ENCODE results near the gene TSR3. TPM values are rescaled to one million over a fixed set of nuclear protein-coding genes. Genes with fewer than 3 reads are reported as not detected.

The TSR3 gene
- total RNA-seq, 3 donors from 2014 or later (not counting 1 experiment from before 2014, with no cell fraction given): 29.4 to 34.7 (median 29.7) TPM

- intact Hi-C loops (cut with micrococcal nuclease): loop anchor here (10.0 kb wide), 1 partner anchor 355 kb away; the partner anchor contains the start of gene MAPK8IP3
- Mint-ChIP-seq H3K27me3 (ENCODE audit: low read depth in 2 of 2) (no peaks in the 10 kb centered on the region), H3K4me1 (peaks cover 23 to 39% of the 10 kb centered on the region in 2 donors), H3K9me3 (no peaks in the 10 kb centered on the region), H3K4me3 (peak overlapping the region; percentile 86), H3K36me3 (no peaks in the 10 kb centered on the region), H3K27ac (peak overlapping the region; percentile 43 to 80)
- 95% methylated on average over 17 of the region's 17 CpGs for WGBS (ENCODE audit: insufficient coverage)
- Histone ChIP-seq H3K27ac (ENCODE audit: low read length) (no peak overlapping the region), H3K36me3 (ENCODE audit: control insufficient read depth, insufficient read depth, low read length) (peaks cover 12% of the 10 kb centered on the region), H3K9me3 (ENCODE audit: control insufficient read depth, insufficient read depth, low read length) (no peaks in the 10 kb centered on the region), H3K27me3 (ENCODE audit: control insufficient read depth, insufficient read depth, low read length) (no peaks in the 10 kb centered on the region), H3K4me1 (ENCODE audit: control insufficient read depth, insufficient read depth, low read length) (peaks cover 25% of the 10 kb centered on the region), H3K4me3 (ENCODE audit: low read length) (no peak overlapping the region)
- ATAC-seq (no peak), DNase-seq (no peak)
- TF ChIP-seq, protein P1, sequence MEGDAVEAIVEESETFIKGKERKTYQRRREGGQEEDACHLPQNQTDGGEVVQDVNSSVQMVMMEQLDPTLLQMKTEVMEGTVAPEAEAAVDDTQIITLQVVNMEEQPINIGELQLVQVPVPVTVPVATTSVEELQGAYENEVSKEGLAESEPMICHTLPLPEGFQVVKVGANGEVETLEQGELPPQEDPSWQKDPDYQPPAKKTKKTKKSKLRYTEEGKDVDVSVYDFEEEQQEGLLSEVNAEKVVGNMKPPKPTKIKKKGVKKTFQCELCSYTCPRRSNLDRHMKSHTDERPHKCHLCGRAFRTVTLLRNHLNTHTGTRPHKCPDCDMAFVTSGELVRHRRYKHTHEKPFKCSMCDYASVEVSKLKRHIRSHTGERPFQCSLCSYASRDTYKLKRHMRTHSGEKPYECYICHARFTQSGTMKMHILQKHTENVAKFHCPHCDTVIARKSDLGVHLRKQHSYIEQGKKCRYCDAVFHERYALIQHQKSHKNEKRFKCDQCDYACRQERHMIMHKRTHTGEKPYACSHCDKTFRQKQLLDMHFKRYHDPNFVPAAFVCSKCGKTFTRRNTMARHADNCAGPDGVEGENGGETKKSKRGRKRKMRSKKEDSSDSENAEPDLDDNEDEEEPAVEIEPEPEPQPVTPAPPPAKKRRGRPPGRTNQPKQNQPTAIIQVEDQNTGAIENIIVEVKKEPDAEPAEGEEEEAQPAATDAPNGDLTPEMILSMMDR (IDR thresholded peaks at IDR 0.05): no peak
Observed at GRCh38 chr16:1349951-1350350, 1.7 kb downstream of the TSR3 start.

GRCh38 chr16:1349351-1349750 is 2.3 kb downstream of the TSR3 start:
- no peak overlapping the region for H3K4me3 ChIP-seq (ENCODE audit: low read length)
- Mint-ChIP-seq H3K27me3 (ENCODE audit: low read depth in 2 of 2) (no peaks in the 10 kb centered on the region), H3K36me3 (no peaks in the 10 kb centered on the region), H3K4me1 (peaks cover 18 to 35% of the 10 kb centered on the region in 2 donors), H3K9me3 (no peaks in the 10 kb centered on the region), H3K4me3 (no peak overlapping the region), H3K27ac (no peak overlapping the region)
- H3K27ac ChIP-seq (ENCODE audit: low read length): no peak overlapping the region
- no peaks in the 10 kb centered on the region for H3K27me3 ChIP-seq (ENCODE audit: control insufficient read depth, insufficient read depth, low read length)
- DNase-seq (no peak), ATAC-seq (no peak)
- peaks cover 25% of the 10 kb centered on the region for H3K4me1 ChIP-seq (ENCODE audit: control insufficient read depth, insufficient read depth, low read length)
- H3K36me3 ChIP-seq (ENCODE audit: control insufficient read depth, insufficient read depth, low read length): peaks cover 12% of the 10 kb centered on the region
- intact Hi-C loops (cut with micrococcal nuclease): no loop called here
- 96% methylated on average over 16 of the region's 16 CpGs for WGBS (ENCODE audit: insufficient coverage)
- no peaks in the 10 kb centered on the region for H3K9me3 ChIP-seq (ENCODE audit: control insufficient read depth, insufficient read depth, low read length)
- TF ChIP-seq, protein P1 (IDR thresholded peaks at IDR 0.05): no peak

DNA sequence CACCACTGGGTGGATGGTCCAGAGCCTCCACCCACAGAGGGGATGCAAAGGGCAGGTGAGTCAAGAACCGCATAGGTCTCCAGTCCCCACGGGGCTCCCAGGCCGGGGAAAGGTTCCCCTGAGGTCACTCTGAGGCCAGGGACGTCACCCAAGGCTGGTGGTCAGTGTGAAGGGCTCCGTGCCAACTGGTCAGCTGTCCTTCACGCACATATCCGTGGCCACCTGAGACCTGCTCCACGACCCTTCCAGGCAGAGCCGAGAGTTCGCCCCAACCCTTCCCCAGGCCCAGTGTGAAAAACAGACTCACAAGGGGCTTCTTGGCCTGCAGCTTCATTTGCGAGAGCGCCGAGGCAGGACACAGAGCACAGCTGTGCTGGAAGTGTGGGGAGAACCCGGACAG is 2.8 kb downstream of the TSR3 start:
- Histone ChIP-seq H3K27me3 (ENCODE audit: control insufficient read depth, insufficient read depth, low read length) (no peaks in the 10 kb centered on the region), H3K4me3 (ENCODE audit: low read length) (no peak overlapping the region), H3K9me3 (ENCODE audit: control insufficient read depth, insufficient read depth, low read length) (no peaks in the 10 kb centered on the region), H3K4me1 (ENCODE audit: control insufficient read depth, insufficient read depth, low read length) (peaks cover 25% of the 10 kb centered on the region), H3K36me3 (ENCODE audit: control insufficient read depth, insufficient read depth, low read length) (peaks cover 12% of the 10 kb centered on the region), H3K27ac (ENCODE audit: low read length) (no peak overlapping the region)
- intact Hi-C loops (cut with micrococcal nuclease): no loop called here
- DNase-seq: no peak
- Mint-ChIP-seq H3K27me3 (ENCODE audit: low read depth in 2 of 2) (no peaks in the 10 kb centered on the region), H3K36me3 (no peaks in the 10 kb centered on the region), H3K4me3 (no peak overlapping the region), H3K4me1 (peaks cover 18 to 33% of the 10 kb centered on the region in 2 donors), H3K9me3 (no peaks in the 10 kb centered on the region), H3K27ac (no peak overlapping the region)
- ATAC-seq: no peak
- TF ChIP-seq, protein P1 (IDR thresholded peaks at IDR 0.05): no peak
- 96% methylated on average over 14 of the region's 14 CpGs for WGBS (ENCODE audit: insufficient coverage)

DNA sequence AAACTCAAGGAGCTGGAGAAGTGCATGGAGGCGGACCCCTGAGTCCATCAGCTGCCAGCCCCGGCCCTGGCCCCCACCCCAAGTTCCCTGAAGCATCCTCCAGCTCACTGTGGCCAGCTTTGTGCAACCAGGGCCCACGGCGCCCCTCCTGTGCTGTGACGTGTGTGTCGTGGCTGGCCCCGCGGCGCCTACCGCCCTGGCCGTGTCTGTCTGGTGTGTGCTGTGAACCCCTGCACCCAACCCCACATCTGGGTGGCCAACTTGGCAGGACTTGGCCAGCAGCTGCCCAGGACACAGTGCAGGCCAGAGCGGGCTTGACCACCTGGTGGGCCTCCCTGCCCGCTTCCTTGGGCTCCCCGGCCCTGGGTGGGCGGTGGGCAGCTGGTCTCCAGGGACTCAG is 3.2 kb downstream of the TSR3 start:
- ATAC-seq (no peak), DNase-seq (no peak)
- no peaks in the 10 kb centered on the region for H3K36me3 Mint-ChIP-seq
- H3K27ac ChIP-seq (ENCODE audit: low read length): no peak overlapping the region
- peaks cover 12% of the 10 kb centered on the region for H3K36me3 ChIP-seq (ENCODE audit: control insufficient read depth, insufficient read depth, low read length)
- H3K27ac Mint-ChIP-seq: no peak overlapping the region
- no peak overlapping the region for H3K4me3 Mint-ChIP-seq
- TF ChIP-seq, protein P1 (IDR thresholded peaks at IDR 0.05): no peak
- peaks cover 28% of the 10 kb centered on the region for H3K4me1 ChIP-seq (ENCODE audit: control insufficient read depth, insufficient read depth, low read length)
- 93% methylated on average over 15 of the region's 15 CpGs for WGBS (ENCODE audit: insufficient coverage)
- H3K9me3 Mint-ChIP-seq: no peaks in the 10 kb centered on the region
- H3K27me3 Mint-ChIP-seq (ENCODE audit: low read depth in 2 of 2): no peaks in the 10 kb centered on the region
- no peak overlapping the region for H3K4me3 ChIP-seq (ENCODE audit: low read length)
- H3K4me1 Mint-ChIP-seq: peaks cover 15 to 29% of the 10 kb centered on the region in 2 donors
- intact Hi-C loops (cut with micrococcal nuclease): no loop called here
- H3K27me3 ChIP-seq (ENCODE audit: control insufficient read depth, insufficient read depth, low read length): no peaks in the 10 kb centered on the region
- H3K9me3 ChIP-seq (ENCODE audit: control insufficient read depth, insufficient read depth, low read length): no peaks in the 10 kb centered on the region
